Measurements from ENCODE around the gene VWCE. TPM values are rescaled to one million over a fixed set of nuclear protein-coding genes. Genes with fewer than 3 reads are reported as not detected.

Gene VWCE
- total RNA-seq, 1 donor from 2014 or later, result 5.1 TPM

GRCh38 chr11:61332797-61333549, 37.9 kb upstream of the VWCE start, which contains the start of the genes DDB1 and TKFC:
DDB1 (minus strand) TSS chr11:61333105; CDS start chr11:61332968, 137 bp downstream.
TKFC (plus strand) TSS chr11:61333228; CDS start chr11:61334729, 1,501 bp downstream.
- Histone ChIP-seq H3K27ac (peak within 1 kb of the TSS; percentile 76), H3K36me3 (no peaks in the 10 kb centered on the region), H3K9ac (peak within 1 kb of the TSS; percentile 98), H3K4me1 (peaks cover 11% of the 10 kb centered on the region), H3K9me3 (ENCODE audit: low read depth) (no peaks in the 10 kb centered on the region), H3K79me2 (ENCODE audit: low read depth) (peaks cover 60% of the 10 kb centered on the region), H3F3A (ENCODE audit: low read depth) (peaks cover 25% of the 10 kb centered on the region), H4K20me1 (ENCODE audit: low read depth) (peaks cover 33% of the 10 kb centered on the region), H3K4me3 (peak within 1 kb of the TSS; percentile 93), H3K27me3 (no peaks in the 10 kb centered on the region), H2AFZ (replicated peaks) (peak within 1 kb of the TSS; percentile 90), H3K4me2 (peak within 1 kb of the TSS; percentile 98)
- H3K27ac Mint-ChIP-seq, result peak within 1 kb of the TSS; percentile 96
- peak; percentile 98 for DNase-seq (ENCODE audit: low spot score)
- peaks cover 4% of the 10 kb centered on the region for H3K27me3 Mint-ChIP-seq (ENCODE audit: insufficient read depth, low read depth)
- H3K9me3 Mint-ChIP-seq, result no peaks in the 10 kb centered on the region
- H3K36me3 Mint-ChIP-seq, result peaks cover 13% of the 10 kb centered on the region
- peak within 1 kb of the TSS; percentile 97 for H3K4me3 Mint-ChIP-seq
- TF ChIP-seq EZH2phosphoT487 (IDR thresholded peaks at IDR 0.05) (no peak), EZH2 (IDR thresholded peaks at IDR 0.05) (peak; percentile 47)
- H3K4me1 Mint-ChIP-seq, result peaks cover 39% of the 10 kb centered on the region

GRCh38 chr11:61332281-61332796, 37.2 kb upstream of the VWCE start:
- no peak for TF ChIP-seq CTCF (IDR thresholded peaks at IDR 0.05)
- TF ChIP-seq EZH2 (IDR thresholded peaks at IDR 0.05), result no peak
- no peak for TF ChIP-seq EZH2phosphoT487 (IDR thresholded peaks at IDR 0.05)
- Histone ChIP-seq H3K27me3 (no peaks in the 10 kb centered on the region), H3K4me1 (peaks cover 11% of the 10 kb centered on the region), H3K27ac (peak overlapping the region; percentile 76), H3K4me3 (peak overlapping the region; percentile 93), H3K36me3 (no peaks in the 10 kb centered on the region), H3K4me2 (peak overlapping the region; percentile 98), H3K9ac (peak overlapping the region; percentile 98), H3F3A (ENCODE audit: low read depth) (peaks cover 25% of the 10 kb centered on the region), H3K9me3 (ENCODE audit: low read depth) (no peaks in the 10 kb centered on the region), H3K79me2 (ENCODE audit: low read depth) (peaks cover 66% of the 10 kb centered on the region), H4K20me1 (ENCODE audit: low read depth) (peaks cover 40% of the 10 kb centered on the region), H2AFZ (replicated peaks) (peak overlapping the region; percentile 90)
- Mint-ChIP-seq H3K27me3 (ENCODE audit: insufficient read depth, low read depth) (peaks cover 4% of the 10 kb centered on the region), H3K27ac (peak overlapping the region; percentile 96), H3K4me3 (peak overlapping the region; percentile 97), H3K9me3 (no peaks in the 10 kb centered on the region), H3K36me3 (peaks cover 16% of the 10 kb centered on the region), H3K4me1 (peaks cover 39% of the 10 kb centered on the region)
- peak; percentile 47 for DNase-seq (ENCODE audit: low spot score)

- peaks cover 35% of the 10 kb centered on the region for H3K4me1 Mint-ChIP-seq
- Histone ChIP-seq H4K20me1 (ENCODE audit: low read depth) (peaks cover 47% of the 10 kb centered on the region), H3K9ac (peak overlapping the region; percentile 98), H3K4me2 (peak overlapping the region; percentile 98), H3K4me3 (peak overlapping the region; percentile 93), H3K36me3 (no peaks in the 10 kb centered on the region), H3K27ac (no peak overlapping the region), H3F3A (ENCODE audit: low read depth) (peaks cover 25% of the 10 kb centered on the region), H2AFZ (replicated peaks) (no peak overlapping the region), H3K79me2 (ENCODE audit: low read depth) (peaks cover 73% of the 10 kb centered on the region), H3K27me3 (no peaks in the 10 kb centered on the region), H3K4me1 (peaks cover 11% of the 10 kb centered on the region), H3K9me3 (ENCODE audit: low read depth) (no peaks in the 10 kb centered on the region)
- H3K27ac Mint-ChIP-seq, result peak overlapping the region; percentile 96
- no peak for DNase-seq (ENCODE audit: low spot score)
- peaks cover 16% of the 10 kb centered on the region for H3K36me3 Mint-ChIP-seq
- no peaks in the 10 kb centered on the region for H3K9me3 Mint-ChIP-seq
- no peak for TF ChIP-seq CTCF (IDR thresholded peaks at IDR 0.05)
- no peak for TF ChIP-seq EZH2 (IDR thresholded peaks at IDR 0.05)
- TF ChIP-seq EZH2phosphoT487 (IDR thresholded peaks at IDR 0.05), result no peak
- peak overlapping the region; percentile 97 for H3K4me3 Mint-ChIP-seq
- H3K27me3 Mint-ChIP-seq (ENCODE audit: insufficient read depth, low read depth), result peaks cover 4% of the 10 kb centered on the region
Observed at GRCh38 chr11:61331651-61332050, 36.5 kb upstream of the VWCE start.
